NCI-H446 treated with DMSO at 0.1 percent for 48 hours (cell line): Measurements from ENCODE around the gene CLIC3.
A peak's percentile ranks its signal among the peaks of the same experiment; 100 is the strongest.
"Not testable (repeated sequence)": the region's sequence is repeated elsewhere in the genome, so short reads cannot be mapped to it uniquely, and the experiment has no call there.

ENCODE experiments used
- DNase-seq: peaks from one replicate; lab custom pipeline; 2025; lab: John Stamatoyannopoulos, UW

The CLIC3 gene

GRCh38 chr9:136996361-136997292, at the start of gene CLIC3:
TSS of gene CLIC3 (minus strand) at chr9:136996568. CDS start at chr9:136996543, 25 bp downstream.
- no peak for DNase-seq

- no peak for DNase-seq
These were observed 49.1 kb upstream of the CLIC3 start for GRCh38 chr9:137045294-137046087.

GRCh38 chr9:137044502-137045177, 48.3 kb upstream of the CLIC3 start:
- no peak for DNase-seq

GRCh38 chr9:137044037-137044436, 47.7 kb upstream of the CLIC3 start:
- DNase-seq = no peak

GRCh38 chr9:137042751-137043727, 46.7 kb upstream of the CLIC3 start:
- DNase-seq = no peak

- DNase-seq = no peak
These were observed 44.8 kb upstream of the CLIC3 start for GRCh38 chr9:137041124-137041523.

- no peak for DNase-seq
These were observed 44.2 kb upstream of the CLIC3 start for GRCh38 chr9:137040568-137040967.

GRCh38 chr9:137039611-137040366, 43.4 kb upstream of the CLIC3 start:
- DNase-seq = no peak

GRCh38 chr9:137038916-137039315, 42.5 kb upstream of the CLIC3 start:
- DNase-seq = no peak

- no peak for DNase-seq
These were observed 41.1 kb upstream of the CLIC3 start for GRCh38 chr9:137037483-137037882.

- DNase-seq = no peak
These were observed 40.7 kb upstream of the CLIC3 start for GRCh38 chr9:137037035-137037434.

GRCh38 chr9:137035937-137036336, 39.6 kb upstream of the CLIC3 start:
- no peak for DNase-seq

- DNase-seq = no peak
These were observed 39.1 kb upstream of the CLIC3 start for GRCh38 chr9:137035507-137035834.

- peak; percentile 43 for DNase-seq
These were observed 38.5 kb upstream of the CLIC3 start for GRCh38 chr9:137034709-137035506.

- no peak for DNase-seq
These were observed 37.8 kb upstream of the CLIC3 start for GRCh38 chr9:137034039-137034708.

- DNase-seq = not testable (repeated sequence)
These were observed 37.1 kb upstream of the CLIC3 start for GRCh38 chr9:137033481-137033880.

- no peak for DNase-seq
These were observed 36.5 kb upstream of the CLIC3 start for GRCh38 chr9:137032858-137033257.

GRCh38 chr9:137031904-137032640, 35.7 kb upstream of the CLIC3 start, which contains the start of gene FUT7:
TSS of gene FUT7 (minus strand) at chr9:137032088. CDS start at chr9:137031991, 97 bp downstream.
- DNase-seq = no peak
